WTC11 (cell line): ENCODE measurements around the gene ABCA1. TPM values are rescaled to one million over a fixed set of nuclear protein-coding genes. Genes with fewer than 3 reads are reported as not detected.

Experiments used
- ATAC-seq: fragments of 200-7000 bp; cut with Tn5 transposase; 2 replicates; pipeline ENCODE4 v1.10.0; 2021; ENCODE audit warnings: mild to moderate bottlenecking, moderate library complexity
- CTCF ChIA-PET: fragments of 300-600 bp; sonication (Branson Sonifier 250); formaldehyde crosslinking; loops from one replicate; lab custom pipeline; 2021; ENCODE audit warnings: antibody characterized with exemption; lab: Charles Lee
- POLR2A ChIA-PET: fragments of 350-600 bp; sonication (Branson Sonifier 250); formaldehyde crosslinking; loops from one replicate; lab custom pipeline; 2021; ENCODE audit warnings: antibody characterized with exemption; lab: Charles Lee
- DNase-seq: peaks from one replicate; pipeline ENCODE4 v3.0.0; 2021; ENCODE audit warnings: low spot score
- H3K27ac Mint-ChIP-seq: 2 replicates; pipeline ENCODE4 v1.8.0; 2021; ENCODE audit warnings: mixed read lengths
- H3K27me3 Mint-ChIP-seq: 2 replicates; pipeline ENCODE4 v1.8.0; 2021; ENCODE audit warnings: low read depth, mild to moderate bottlenecking, moderate library complexity, mixed read lengths
- H3K36me3 Mint-ChIP-seq: 2 replicates; pipeline ENCODE4 v1.8.0; 2021; ENCODE audit warnings: mixed read lengths
- H3K4me1 Mint-ChIP-seq: 2 replicates; pipeline ENCODE4 v1.8.0; 2022; ENCODE audit warnings: mixed read lengths
- H3K4me3 Mint-ChIP-seq: 2 replicates; pipeline ENCODE4 v1.8.0; 2021; ENCODE audit warnings: mild to moderate bottlenecking, moderate library complexity, mixed read lengths
- H3K9me3 Mint-ChIP-seq: 2 replicates; pipeline ENCODE4 v1.8.0; 2021; ENCODE audit warnings: mixed read lengths
- CREM ChIP-seq: sonication (generic); formaldehyde crosslinking; IDR thresholded peaks from 2 replicates; pipeline ENCODE4 v1.8.1; 2022; ENCODE audit warnings: mild to moderate bottlenecking, missing genetic modification reagents, moderate library complexity
- EMX1 ChIP-seq: fragments of 250-450 bp; sonication (Bioruptor Pico); IDR thresholded peaks from 2 replicates; pipeline ENCODE4 v1.8.0; 2021; ENCODE audit warnings: mild to moderate bottlenecking
- FOXJ3 ChIP-seq: sonication (generic); formaldehyde crosslinking; IDR thresholded peaks from 2 replicates; pipeline ENCODE4 v1.9.0; 2021; ENCODE audit warnings: missing genetic modification reagents, mild to moderate bottlenecking, borderline replicate concordance
- JAZF1 ChIP-seq: fragments of 250-450 bp; sonication (Bioruptor Pico); IDR thresholded peaks from 2 replicates; pipeline ENCODE4 v1.9.0; 2021; ENCODE audit warnings: moderate library complexity, mild to moderate bottlenecking, inconsistent platforms
- NFE2L1 ChIP-seq: sonication (generic); formaldehyde crosslinking; IDR thresholded peaks from 2 replicates; pipeline ENCODE4 v1.8.1; 2023; ENCODE audit warnings: missing genetic modification reagents
- NR2C2 ChIP-seq: sonication (generic); formaldehyde crosslinking; IDR thresholded peaks from 2 replicates; pipeline ENCODE4 v1.8.0; 2022; ENCODE audit warnings: mild to moderate bottlenecking, missing genetic modification reagents
- RORB ChIP-seq: fragments of 250-450 bp; sonication (Bioruptor Pico); IDR thresholded peaks from 2 replicates; pipeline ENCODE4 v1.9.0; 2021; ENCODE audit warnings: mild to moderate bottlenecking
- SMAD3 ChIP-seq: sonication (generic); formaldehyde crosslinking; IDR thresholded peaks from 2 replicates; pipeline ENCODE4 v1.8.0; 2022; ENCODE audit warnings: missing genetic modification reagents, mild to moderate bottlenecking, borderline replicate concordance
- SP1 ChIP-seq: sonication (generic); formaldehyde crosslinking; conservative IDR thresholded peaks from 2 replicates; pipeline ENCODE4 v1.8.1; 2022; ENCODE audit warnings: missing genetic modification reagents
- TCF7 ChIP-seq: sonication (generic); formaldehyde crosslinking; IDR thresholded peaks from 2 replicates; pipeline ENCODE4 v1.8.0; 2022; ENCODE audit warnings: mild to moderate bottlenecking, low read depth, missing genetic modification reagents, moderate library complexity
- ZNF219 ChIP-seq: sonication (generic); formaldehyde crosslinking; IDR thresholded peaks from 2 replicates; pipeline ENCODE4 v1.8.0; 2023; ENCODE audit warnings: missing genetic modification reagents, mild to moderate bottlenecking, borderline replicate concordance
- ZNF232 ChIP-seq: sonication (generic); formaldehyde crosslinking; IDR thresholded peaks from 2 replicates; pipeline ENCODE4 v1.8.0; 2022; ENCODE audit warnings: mild to moderate bottlenecking, missing genetic modification reagents
- ZNF317 ChIP-seq: sonication (generic); formaldehyde crosslinking; IDR thresholded peaks from 2 replicates; pipeline ENCODE4 v1.8.1; 2023; ENCODE audit warnings: low read depth, mild to moderate bottlenecking, moderate library complexity, missing genetic modification reagents, borderline replicate concordance
- ZNF396 ChIP-seq: fragments of 250-450 bp; sonication (Bioruptor Pico); IDR thresholded peaks from 2 replicates; pipeline ENCODE4 v1.8.0; 2021; ENCODE audit warnings: mild to moderate bottlenecking, moderate library complexity, borderline replicate concordance
- ZNF671 ChIP-seq: fragments of 250-450 bp; sonication (Bioruptor Pico); IDR thresholded peaks from 2 replicates; pipeline ENCODE4 v1.8.0; 2021; ENCODE audit warnings: mild to moderate bottlenecking
- total RNA-seq: library from RNA; stranded (reverse); gene quantifications from 3 replicates; pipeline ENCODE4 v1.2.3, GENCODE V29; 2021
- TF ChIP-seq, protein P1 (sequence below): sonication (generic); formaldehyde crosslinking; IDR thresholded peaks from 2 replicates; pipeline ENCODE4 v1.8.1; 2022; ENCODE audit warnings: missing genetic modification reagents, borderline replicate concordance
- TF ChIP-seq, protein P2 (sequence below): fragments of 250-450 bp; sonication (Bioruptor Pico); IDR thresholded peaks from 2 replicates; pipeline ENCODE4 v2.1.2; 2022; ENCODE audit warnings: mild to moderate bottlenecking, moderate library complexity
- TF ChIP-seq, protein P3 (sequence below): sonication (generic); formaldehyde crosslinking; conservative IDR thresholded peaks from 2 replicates; pipeline ENCODE4 v1.8.1; 2022; ENCODE audit warnings: mild to moderate bottlenecking, missing genetic modification reagents
- TF ChIP-seq, protein P4 (sequence below): sonication (generic); formaldehyde crosslinking; IDR thresholded peaks from 2 replicates; pipeline ENCODE4 v1.8.0; 2022; ENCODE audit warnings: mild to moderate bottlenecking, missing genetic modification reagents
- TF ChIP-seq, protein P5 (sequence below): sonication (generic); formaldehyde crosslinking; IDR thresholded peaks from 2 replicates; pipeline ENCODE4 v1.8.1; 2022; ENCODE audit warnings: low read depth, missing genetic modification reagents, borderline replicate concordance
- TF ChIP-seq, protein P6 (sequence below): sonication (generic); formaldehyde crosslinking; IDR thresholded peaks from 2 replicates; pipeline ENCODE4 v1.8.1; 2023; ENCODE audit warnings: mild to moderate bottlenecking, missing genetic modification reagents, moderate library complexity
- TF ChIP-seq, protein P7 (sequence below): sonication (generic); formaldehyde crosslinking; IDR thresholded peaks from 2 replicates; pipeline ENCODE4 v1.8.0; 2022; ENCODE audit warnings: mild to moderate bottlenecking, missing genetic modification reagents
- TF ChIP-seq, protein P8 (sequence below): sonication (generic); formaldehyde crosslinking; IDR thresholded peaks from 2 replicates; pipeline ENCODE4 v1.8.1; 2023; ENCODE audit warnings: mild to moderate bottlenecking, moderate library complexity, missing genetic modification reagents
- TF ChIP-seq, protein P9 (sequence below): sonication (generic); formaldehyde crosslinking; IDR thresholded peaks from 2 replicates; pipeline ENCODE4 v1.8.1; 2023; ENCODE audit warnings: mild to moderate bottlenecking, missing genetic modification reagents, moderate library complexity

ABCA1 gene
- total RNA-seq, 1 experiment from 2014 or later = 7.8 TPM

DNA sequence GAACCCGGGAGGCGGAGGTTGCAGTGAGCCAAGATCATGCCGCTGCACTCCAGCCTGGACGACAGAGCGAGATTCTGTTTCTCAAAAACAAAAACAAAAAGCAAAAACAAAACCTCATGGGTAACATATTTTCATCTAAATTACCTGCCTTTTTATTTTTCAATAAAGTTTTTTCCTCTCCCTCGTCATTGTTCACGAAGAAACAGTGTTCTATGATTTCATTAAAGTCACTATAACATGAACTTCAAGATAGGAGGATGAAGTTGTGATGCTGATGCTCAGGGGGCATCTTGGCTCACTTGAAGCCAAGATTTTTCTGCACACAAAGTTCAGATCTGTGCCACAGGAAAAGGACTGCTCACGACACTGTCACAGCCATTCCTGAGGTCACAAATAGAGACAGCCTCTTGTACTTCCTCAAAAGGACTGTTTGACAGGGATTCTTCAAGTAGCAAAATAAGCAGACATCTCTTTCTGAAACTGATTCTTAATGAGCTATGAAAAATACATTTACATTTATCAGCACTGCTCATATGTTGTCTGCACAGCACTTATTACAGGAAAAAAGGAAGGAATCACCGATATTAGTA, 147.9 kb downstream of the ABCA1 start:
- DNase-seq = no peak
- no peak overlapping the region for H3K4me3 Mint-ChIP-seq
- no peak overlapping the region for H3K27ac Mint-ChIP-seq
- TF ChIP-seq, protein P1, sequence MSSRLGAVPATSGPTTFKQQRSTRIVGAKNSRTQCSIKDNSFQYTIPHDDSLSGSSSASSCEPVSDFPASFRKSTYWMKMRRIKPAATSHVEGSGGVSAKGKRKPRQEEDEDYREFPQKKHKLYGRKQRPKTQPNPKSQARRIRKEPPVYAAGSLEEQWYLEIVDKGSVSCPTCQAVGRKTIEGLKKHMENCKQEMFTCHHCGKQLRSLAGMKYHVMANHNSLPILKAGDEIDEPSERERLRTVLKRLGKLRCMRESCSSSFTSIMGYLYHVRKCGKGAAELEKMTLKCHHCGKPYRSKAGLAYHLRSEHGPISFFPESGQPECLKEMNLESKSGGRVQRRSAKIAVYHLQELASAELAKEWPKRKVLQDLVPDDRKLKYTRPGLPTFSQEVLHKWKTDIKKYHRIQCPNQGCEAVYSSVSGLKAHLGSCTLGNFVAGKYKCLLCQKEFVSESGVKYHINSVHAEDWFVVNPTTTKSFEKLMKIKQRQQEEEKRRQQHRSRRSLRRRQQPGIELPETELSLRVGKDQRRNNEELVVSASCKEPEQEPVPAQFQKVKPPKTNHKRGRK (CRISPR knock-in tag) = no peak
- TF ChIP-seq, protein P2, sequence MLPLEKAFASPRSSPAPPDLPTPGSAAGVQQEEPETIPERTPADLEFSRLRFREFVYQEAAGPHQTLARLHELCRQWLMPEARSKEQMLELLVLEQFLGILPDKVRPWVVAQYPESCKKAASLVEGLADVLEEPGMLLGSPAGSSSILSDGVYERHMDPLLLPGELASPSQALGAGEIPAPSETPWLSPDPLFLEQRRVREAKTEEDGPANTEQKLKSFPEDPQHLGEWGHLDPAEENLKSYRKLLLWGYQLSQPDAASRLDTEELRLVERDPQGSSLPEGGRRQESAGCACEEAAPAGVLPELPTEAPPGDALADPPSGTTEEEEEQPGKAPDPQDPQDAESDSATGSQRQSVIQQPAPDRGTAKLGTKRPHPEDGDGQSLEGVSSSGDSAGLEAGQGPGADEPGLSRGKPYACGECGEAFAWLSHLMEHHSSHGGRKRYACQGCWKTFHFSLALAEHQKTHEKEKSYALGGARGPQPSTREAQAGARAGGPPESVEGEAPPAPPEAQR = no peak
- TF ChIP-seq, protein P3, sequence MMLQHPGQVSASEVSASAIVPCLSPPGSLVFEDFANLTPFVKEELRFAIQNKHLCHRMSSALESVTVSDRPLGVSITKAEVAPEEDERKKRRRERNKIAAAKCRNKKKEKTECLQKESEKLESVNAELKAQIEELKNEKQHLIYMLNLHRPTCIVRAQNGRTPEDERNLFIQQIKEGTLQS (CRISPR knock-in tag) = no peak
- TF ChIP-seq SMAD3 (CRISPR knock-in tag) (no peak), FOXJ3 (CRISPR knock-in tag) (no peak), NFE2L1 (CRISPR knock-in tag) (no peak)
- no peaks in the 10 kb centered on the region for H3K4me1 Mint-ChIP-seq
- no peak for ATAC-seq
- no peaks in the 10 kb centered on the region for H3K9me3 Mint-ChIP-seq
- ChIA-PET POLR2A (no interaction called here), CTCF (interaction anchor here (0.5 kb wide), 1 partner anchor 638 kb away, joined by 3 read pairs; no protein-coding TSS in a partner anchor)
- H3K36me3 Mint-ChIP-seq = no peaks in the 10 kb centered on the region
- H3K27me3 Mint-ChIP-seq = no peaks in the 10 kb centered on the region

DNA sequence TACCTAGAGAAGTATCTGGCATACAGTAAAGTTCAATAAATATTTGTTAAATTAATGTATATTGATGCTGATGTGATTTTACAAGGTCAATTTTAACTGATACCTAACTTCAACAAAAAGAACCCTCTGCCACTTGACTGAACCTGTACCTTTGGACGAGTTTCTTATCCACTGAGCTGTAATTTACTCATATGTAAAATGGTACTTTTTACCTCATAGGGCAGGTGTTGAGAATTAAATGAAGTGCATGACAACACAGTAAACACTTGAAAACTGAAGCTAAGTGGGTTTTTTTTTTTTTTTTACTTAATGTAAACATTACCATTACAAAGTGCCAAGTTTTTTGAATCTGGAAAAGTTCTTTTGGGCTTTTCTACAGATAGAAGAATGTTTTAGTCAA, 148.6 kb downstream of the ABCA1 start:
- no peaks in the 10 kb centered on the region for H3K4me1 Mint-ChIP-seq
- H3K36me3 Mint-ChIP-seq = no peaks in the 10 kb centered on the region
- ATAC-seq (no peak), DNase-seq (no peak)
- POLR2A ChIA-PET = interaction anchor here (0.7 kb wide), 2 partner anchors 623 to 1208 kb away, joined by 6 to 7 read pairs; no protein-coding TSS in a partner anchor
- H3K9me3 Mint-ChIP-seq = no peaks in the 10 kb centered on the region
- no peak overlapping the region for H3K27ac Mint-ChIP-seq
- no peak overlapping the region for H3K4me3 Mint-ChIP-seq
- TF ChIP-seq, protein P4, sequence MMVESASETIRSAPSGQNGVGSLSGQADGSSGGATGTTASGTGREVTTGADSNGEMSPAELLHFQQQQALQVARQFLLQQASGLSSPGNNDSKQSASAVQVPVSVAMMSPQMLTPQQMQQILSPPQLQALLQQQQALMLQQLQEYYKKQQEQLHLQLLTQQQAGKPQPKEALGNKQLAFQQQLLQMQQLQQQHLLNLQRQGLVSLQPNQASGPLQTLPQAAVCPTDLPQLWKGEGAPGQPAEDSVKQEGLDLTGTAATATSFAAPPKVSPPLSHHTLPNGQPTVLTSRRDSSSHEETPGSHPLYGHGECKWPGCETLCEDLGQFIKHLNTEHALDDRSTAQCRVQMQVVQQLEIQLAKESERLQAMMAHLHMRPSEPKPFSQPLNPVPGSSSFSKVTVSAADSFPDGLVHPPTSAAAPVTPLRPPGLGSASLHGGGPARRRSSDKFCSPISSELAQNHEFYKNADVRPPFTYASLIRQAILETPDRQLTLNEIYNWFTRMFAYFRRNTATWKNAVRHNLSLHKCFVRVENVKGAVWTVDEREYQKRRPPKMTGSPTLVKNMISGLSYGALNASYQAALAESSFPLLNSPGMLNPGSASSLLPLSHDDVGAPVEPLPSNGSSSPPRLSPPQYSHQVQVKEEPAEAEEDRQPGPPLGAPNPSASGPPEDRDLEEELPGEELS (CRISPR knock-in tag) = no peak
- no peak for TF ChIP-seq TCF7 (CRISPR knock-in tag)
- TF ChIP-seq NR2C2 (CRISPR knock-in tag) = no peak
- no peak for TF ChIP-seq RORB (CRISPR knock-in tag)
- no peak for TF ChIP-seq EMX1
- TF ChIP-seq, protein P5, sequence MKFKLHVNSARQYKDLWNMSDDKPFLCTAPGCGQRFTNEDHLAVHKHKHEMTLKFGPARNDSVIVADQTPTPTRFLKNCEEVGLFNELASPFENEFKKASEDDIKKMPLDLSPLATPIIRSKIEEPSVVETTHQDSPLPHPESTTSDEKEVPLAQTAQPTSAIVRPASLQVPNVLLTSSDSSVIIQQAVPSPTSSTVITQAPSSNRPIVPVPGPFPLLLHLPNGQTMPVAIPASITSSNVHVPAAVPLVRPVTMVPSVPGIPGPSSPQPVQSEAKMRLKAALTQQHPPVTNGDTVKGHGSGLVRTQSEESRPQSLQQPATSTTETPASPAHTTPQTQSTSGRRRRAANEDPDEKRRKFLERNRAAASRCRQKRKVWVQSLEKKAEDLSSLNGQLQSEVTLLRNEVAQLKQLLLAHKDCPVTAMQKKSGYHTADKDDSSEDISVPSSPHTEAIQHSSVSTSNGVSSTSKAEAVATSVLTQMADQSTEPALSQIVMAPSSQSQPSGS (CRISPR knock-in tag) = no peak
- TF ChIP-seq, protein P6, sequence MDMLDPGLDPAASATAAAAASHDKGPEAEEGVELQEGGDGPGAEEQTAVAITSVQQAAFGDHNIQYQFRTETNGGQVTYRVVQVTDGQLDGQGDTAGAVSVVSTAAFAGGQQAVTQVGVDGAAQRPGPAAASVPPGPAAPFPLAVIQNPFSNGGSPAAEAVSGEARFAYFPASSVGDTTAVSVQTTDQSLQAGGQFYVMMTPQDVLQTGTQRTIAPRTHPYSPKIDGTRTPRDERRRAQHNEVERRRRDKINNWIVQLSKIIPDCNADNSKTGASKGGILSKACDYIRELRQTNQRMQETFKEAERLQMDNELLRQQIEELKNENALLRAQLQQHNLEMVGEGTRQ (CRISPR knock-in tag) = no peak
- TF ChIP-seq JAZF1 (CRISPR knock-in tag) = no peak
- no peak for TF ChIP-seq ZNF219 (CRISPR knock-in tag)
- TF ChIP-seq, protein P7, sequence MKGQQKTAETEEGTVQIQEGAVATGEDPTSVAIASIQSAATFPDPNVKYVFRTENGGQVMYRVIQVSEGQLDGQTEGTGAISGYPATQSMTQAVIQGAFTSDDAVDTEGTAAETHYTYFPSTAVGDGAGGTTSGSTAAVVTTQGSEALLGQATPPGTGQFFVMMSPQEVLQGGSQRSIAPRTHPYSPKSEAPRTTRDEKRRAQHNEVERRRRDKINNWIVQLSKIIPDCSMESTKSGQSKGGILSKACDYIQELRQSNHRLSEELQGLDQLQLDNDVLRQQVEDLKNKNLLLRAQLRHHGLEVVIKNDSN (CRISPR knock-in tag) = no peak
- TF ChIP-seq, protein P8, sequence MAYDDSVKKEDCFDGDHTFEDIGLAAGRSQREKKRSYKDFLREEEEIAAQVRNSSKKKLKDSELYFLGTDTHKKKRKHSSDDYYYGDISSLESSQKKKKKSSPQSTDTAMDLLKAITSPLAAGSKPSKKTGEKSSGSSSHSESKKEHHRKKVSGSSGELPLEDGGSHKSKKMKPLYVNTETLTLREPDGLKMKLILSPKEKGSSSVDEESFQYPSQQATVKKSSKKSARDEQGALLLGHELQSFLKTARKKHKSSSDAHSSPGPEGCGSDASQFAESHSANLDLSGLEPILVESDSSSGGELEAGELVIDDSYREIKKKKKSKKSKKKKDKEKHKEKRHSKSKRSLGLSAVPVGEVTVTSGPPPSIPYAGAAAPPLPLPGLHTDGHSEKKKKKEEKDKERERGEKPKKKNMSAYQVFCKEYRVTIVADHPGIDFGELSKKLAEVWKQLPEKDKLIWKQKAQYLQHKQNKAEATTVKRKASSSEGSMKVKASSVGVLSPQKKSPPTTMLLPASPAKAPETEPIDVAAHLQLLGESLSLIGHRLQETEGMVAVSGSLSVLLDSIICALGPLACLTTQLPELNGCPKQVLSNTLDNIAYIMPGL (CRISPR knock-in tag) = no peak
- no peak for TF ChIP-seq NFE2L1 (CRISPR knock-in tag)
- TF ChIP-seq, protein P9, sequence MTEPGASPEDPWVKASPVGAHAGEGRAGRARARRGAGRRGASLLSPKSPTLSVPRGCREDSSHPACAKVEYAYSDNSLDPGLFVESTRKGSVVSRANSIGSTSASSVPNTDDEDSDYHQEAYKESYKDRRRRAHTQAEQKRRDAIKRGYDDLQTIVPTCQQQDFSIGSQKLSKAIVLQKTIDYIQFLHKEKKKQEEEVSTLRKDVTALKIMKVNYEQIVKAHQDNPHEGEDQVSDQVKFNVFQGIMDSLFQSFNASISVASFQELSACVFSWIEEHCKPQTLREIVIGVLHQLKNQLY (CRISPR knock-in tag) = no peak
- TF ChIP-seq ZNF396 = no peak
- TF ChIP-seq CREM (CRISPR knock-in tag) = no peak
- TF ChIP-seq ZNF232 (CRISPR knock-in tag) = no peak
- TF ChIP-seq SP1 (CRISPR knock-in tag) = no peak
- TF ChIP-seq ZNF671 (CRISPR knock-in tag) = no peak
- no peak for TF ChIP-seq ZNF317 (CRISPR knock-in tag)
- TF ChIP-seq, all 79 proteins: peak for 0
- CTCF ChIA-PET = no interaction called here
- H3K27me3 Mint-ChIP-seq = no peaks in the 10 kb centered on the region
